ENCODE measurements around the gene C11orf98. TPM values are rescaled to one million over a fixed set of nuclear protein-coding genes. Genes with fewer than 3 reads are reported as not detected.
"Not testable (repeated sequence)": the region's sequence is repeated elsewhere in the genome, so short reads cannot be mapped to it uniquely, and the experiment has no call there.

C11orf98 gene
- total and polyA plus RNA-seq, 2 donors (not counting 3 experiments of a cell fraction or from before 2014, with no cell fraction given), result 39.5 to 61.0 TPM

GRCh38 chr11:62621027-62621566 is 43.9 kb downstream of the C11orf98 start:
- H3K4me3 ChIP-seq (replicated peaks in 1 of 3; ENCODE audit: insufficient read depth in 1 of 3, low read depth in 1 of 3, low read length in 3 of 3), result peak overlapping the region; percentile 14 to 80 (median 66)
- H3K27me3 ChIP-seq (ENCODE audit: control insufficient read depth in 2 of 2, insufficient read depth in 2 of 2, low read length in 2 of 2), result no peaks in the 10 kb centered on the region
- H3K9me3 ChIP-seq (replicated peaks; ENCODE audit: control insufficient read depth, insufficient read depth, low read length), result no peaks in the 10 kb centered on the region
- H3K4me2 ChIP-seq (ENCODE audit: insufficient read depth, low read length), result peak overlapping the region; percentile 84
- no peak for DNase-seq (ENCODE audit: low read depth, low spot score)
- FAIRE-seq, result peak; percentile 42
- H3K79me2 ChIP-seq (ENCODE audit: control insufficient read depth, insufficient read depth, low read length), result peaks cover 6% of the 10 kb centered on the region
- dilution Hi-C loops (cut with MboI; ENCODE audit: extremely low pct_ligation_motif_present, low sequenced_read_pairs) (no loop called here), intact Hi-C loops (cut with micrococcal nuclease) (loop anchor here (1.0 kb wide), 1 partner anchor 9 kb away; the partner anchor contains the start of gene EML3)
- peak overlapping the region; percentile 2 for H2AFZ ChIP-seq (ENCODE audit: low read depth, low read length)
- POLR2A ChIA-PET, result interaction anchor here (1.0 to 3.1 kb wide), 6 partner anchors 9 to 44 kb away, joined by 3 to 14 read pairs (median 5); partner anchors contain the start of genes C11orf98, CSKMT, EML3 and GANAB
- no peaks in the 10 kb centered on the region for H4K20me1 ChIP-seq (replicated peaks; ENCODE audit: control insufficient read depth, extremely low read depth, insufficient read depth, low read length)
- TF ChIP-seq POLR2AphosphoS5 (IDR thresholded peaks at IDR 0.05; ENCODE audit: insufficient read depth, low read depth, low read length), result no peak
- H3K27ac ChIP-seq (ENCODE audit: insufficient read depth, low read depth, low read length), result peak overlapping the region; percentile 4
- CTCF ChIA-PET, result interaction anchor here (0.8 to 2.2 kb wide), 10 partner anchors 9 to 226 kb away, joined by 3 to 30 read pairs (median 4); partner anchors contain the start of genes AHNAK, C11orf98, CSKMT and EEF1G
- H3K4me1 ChIP-seq (ENCODE audit: control insufficient read depth, extremely low read depth, insufficient read depth, low read length), result peaks cover 15% of the 10 kb centered on the region
- BruUV-seq (replicated peaks), result TSS peak; percentile 11
- H3K36me3 ChIP-seq (ENCODE audit: control insufficient read depth in 2 of 2, extremely low read depth in 1 of 2, insufficient read depth in 2 of 2, low read length in 2 of 2), result peaks cover under 1 to 14% of the 10 kb centered on the region in 2 experiments
- peak overlapping the region; percentile 48 for H3K9ac ChIP-seq (replicated peaks; ENCODE audit: extremely low read depth, insufficient read depth, low read length)
- no peaks in the 10 kb centered on the region for H3K9me1 ChIP-seq (replicated peaks; ENCODE audit: control insufficient read depth, extremely low read depth, insufficient read depth, low read length)

- POLR2A ChIA-PET; H3K9me1 ChIP-seq (replicated peaks; ENCODE audit: control insufficient read depth, extremely low read depth, insufficient read depth, low read length); BruUV-seq (replicated peaks); H3K9me3 ChIP-seq (replicated peaks; ENCODE audit: control insufficient read depth, insufficient read depth, low read length); H3K4me3 ChIP-seq (replicated peaks in 1 of 3; ENCODE audit: insufficient read depth in 1 of 3, low read depth in 1 of 3, low read length in 3 of 3); H3K27me3 ChIP-seq (ENCODE audit: control insufficient read depth in 2 of 2, insufficient read depth in 2 of 2, low read length in 2 of 2); H3K36me3 ChIP-seq (ENCODE audit: control insufficient read depth in 2 of 2, extremely low read depth in 1 of 2, insufficient read depth in 2 of 2, low read length in 2 of 2); H3K27ac ChIP-seq (ENCODE audit: insufficient read depth, low read depth, low read length); DNase-seq (ENCODE audit: low read depth, low spot score); H3K9ac ChIP-seq (replicated peaks; ENCODE audit: extremely low read depth, insufficient read depth, low read length); H2AFZ ChIP-seq (ENCODE audit: low read depth, low read length); FAIRE-seq; H4K20me1 ChIP-seq (replicated peaks; ENCODE audit: control insufficient read depth, extremely low read depth, insufficient read depth, low read length); H3K79me2 ChIP-seq (ENCODE audit: control insufficient read depth, insufficient read depth, low read length); H3K4me2 ChIP-seq (ENCODE audit: insufficient read depth, low read length); dilution Hi-C loops (cut with MboI; ENCODE audit: extremely low pct_ligation_motif_present, low sequenced_read_pairs); intact Hi-C loops (cut with micrococcal nuclease); CTCF ChIA-PET: not testable (repeated sequence)
- H3K4me1 ChIP-seq (ENCODE audit: control insufficient read depth, extremely low read depth, insufficient read depth, low read length), result peaks cover 13% of the 10 kb centered on the region
These were observed 48.1 kb downstream of the C11orf98 start for GRCh38 chr11:62616957-62617356.

Measured in endothelial cell of umbilical vein (primary cell).